Muscle layer of duodenum (tissue), 2 donors: Measurements from ENCODE around the gene PRPF6.
"Not testable (repeated sequence)": the region's sequence is repeated elsewhere in the genome, so short reads cannot be mapped to it uniquely, and the experiment has no call there.

Experiments
- H3K27ac ChIP-seq: one replicate; pipeline ENCODE4 v1.7.0; 2013; ENCODE audit warnings: mild to moderate bottlenecking, low read length
- H3K27me3 ChIP-seq: one replicate; pipeline ENCODE4 v1.7.0; 2013; ENCODE audit warnings: low read depth, mild to moderate bottlenecking, control low read depth, low read length
- H3K36me3 ChIP-seq, 2 donors: one replicate each; pipeline ENCODE4 v1.7.0; 2013; ENCODE audit warnings: low read length in 2 of 2, control low read depth in 1 of 2, mild to moderate bottlenecking in 1 of 2; ENCODE audit not compliant: insufficient read depth in 2 of 2, control insufficient read depth in 1 of 2
- H3K4me1 ChIP-seq, 2 donors: one replicate each; pipeline ENCODE4 v1.7.0; 2013; ENCODE audit warnings: low read length in 2 of 2, mild to moderate bottlenecking in 2 of 2, control low read depth in 1 of 2, moderate library complexity in 1 of 2; ENCODE audit not compliant: insufficient read depth in 2 of 2, control insufficient read depth in 1 of 2
- H3K4me3 ChIP-seq, 2 donors: one replicate each; pipeline ENCODE4 v1.7.0; 2013; ENCODE audit warnings: low read length in 2 of 2, low read depth in 1 of 2, mild to moderate bottlenecking in 1 of 2
- H3K9me3 ChIP-seq, 2 donors: one replicate each; pipeline ENCODE4 v1.7.0; 2013; ENCODE audit warnings: low read length in 2 of 2, control low read depth in 1 of 2, mild to moderate bottlenecking in 1 of 2; ENCODE audit not compliant: control insufficient read depth in 1 of 2
- donor health status: healthy.

The PRPF6 gene

GRCh38 chr20:64011366-64011779, 30.4 kb downstream of the PRPF6 start:
- no peaks in the 10 kb centered on the region for H3K9me3 ChIP-seq
- peaks cover 48 to 73% of the 10 kb centered on the region in 2 donors for H3K36me3 ChIP-seq
- H3K27ac ChIP-seq: no peak overlapping the region
- H3K4me1 ChIP-seq: no peaks in the 10 kb centered on the region
- H3K4me3 ChIP-seq: no peak overlapping the region
- H3K27me3 ChIP-seq: no peaks in the 10 kb centered on the region

- H3K4me3 ChIP-seq, H3K9me3 ChIP-seq, H3K4me1 ChIP-seq, H3K27me3 ChIP-seq, H3K27ac ChIP-seq: not testable (repeated sequence)
- H3K36me3 ChIP-seq: peaks cover 44 to 72% of the 10 kb centered on the region in 2 donors
Observed at GRCh38 chr20:64012385-64013154, 31.6 kb downstream of the PRPF6 start.

- H3K27me3 ChIP-seq: no peaks in the 10 kb centered on the region
- no peak overlapping the region for H3K27ac ChIP-seq
- peaks cover 47 to 70% of the 10 kb centered on the region in 2 donors for H3K36me3 ChIP-seq
- no peaks in the 10 kb centered on the region for H3K9me3 ChIP-seq
- no peak overlapping the region for H3K4me3 ChIP-seq
- H3K4me1 ChIP-seq: no peaks in the 10 kb centered on the region
Observed at GRCh38 chr20:64015635-64016034, 34.7 kb downstream of the PRPF6 start.

- Histone ChIP-seq H3K36me3 (peaks cover 42 to 83% of the 10 kb centered on the region in 2 donors), H3K4me3 (no peak overlapping the region), H3K27ac (no peak overlapping the region), H3K4me1 (peaks cover 0 to 13% of the 10 kb centered on the region in 2 donors), H3K27me3 (no peaks in the 10 kb centered on the region), H3K9me3 (no peaks in the 10 kb centered on the region)
Observed at GRCh38 chr20:64021124-64021975, 40.4 kb downstream of the PRPF6 start.

- Histone ChIP-seq H3K4me1 (peaks cover 0 to 19% of the 10 kb centered on the region in 2 donors), H3K36me3 (peaks cover 56 to 89% of the 10 kb centered on the region in 2 donors), H3K27ac (no peak overlapping the region), H3K9me3 (no peaks in the 10 kb centered on the region), H3K4me3 (no peak overlapping the region), H3K27me3 (no peaks in the 10 kb centered on the region)
Observed at GRCh38 chr20:64022671-64023360, 41.9 kb downstream of the PRPF6 start.

- Histone ChIP-seq H3K27ac (no peak overlapping the region), H3K4me1 (peaks cover 0 to 25% of the 10 kb centered on the region in 2 donors), H3K36me3 (peaks cover 51 to 90% of the 10 kb centered on the region in 2 donors), H3K4me3 (no peak overlapping the region), H3K27me3 (no peaks in the 10 kb centered on the region), H3K9me3 (no peaks in the 10 kb centered on the region)
Observed at GRCh38 chr20:64023361-64024140, 42.6 kb downstream of the PRPF6 start.

GRCh38 chr20:64024141-64024990, 43.4 kb downstream of the PRPF6 start:
- no peak overlapping the region for H3K4me3 ChIP-seq
- H3K9me3 ChIP-seq: no peaks in the 10 kb centered on the region
- H3K27ac ChIP-seq: no peak overlapping the region
- no peaks in the 10 kb centered on the region for H3K27me3 ChIP-seq
- H3K36me3 ChIP-seq: peaks cover 45 to 89% of the 10 kb centered on the region in 2 donors
- peaks cover 0 to 25% of the 10 kb centered on the region in 2 donors for H3K4me1 ChIP-seq

- no peaks in the 10 kb centered on the region for H3K27me3 ChIP-seq
- no peaks in the 10 kb centered on the region for H3K9me3 ChIP-seq
- H3K4me3 ChIP-seq: no peak overlapping the region
- H3K4me1 ChIP-seq: peaks cover 0 to 25% of the 10 kb centered on the region in 2 donors
- H3K27ac ChIP-seq: no peak overlapping the region
- peaks cover 39 to 91% of the 10 kb centered on the region in 2 donors for H3K36me3 ChIP-seq
Observed at GRCh38 chr20:64025101-64025825, 44.3 kb downstream of the PRPF6 start.

GRCh38 chr20:64025826-64026412, 45.0 kb downstream of the PRPF6 start:
- H3K9me3 ChIP-seq: no peaks in the 10 kb centered on the region
- no peaks in the 10 kb centered on the region for H3K27me3 ChIP-seq
- no peak overlapping the region for H3K27ac ChIP-seq
- H3K36me3 ChIP-seq: peaks cover 43 to 96% of the 10 kb centered on the region in 2 donors
- H3K4me1 ChIP-seq: peaks cover 0 to 25% of the 10 kb centered on the region in 2 donors
- H3K4me3 ChIP-seq: no peak overlapping the region
